NCI-H128 (cell line): Measurements from ENCODE around the gene CDC14C.
"Not testable (repeated sequence)": the region's sequence is repeated elsewhere in the genome, so short reads cannot be mapped to it uniquely, and the experiment has no call there.

Source experiments
- DNase-seq: peaks from one replicate; lab custom pipeline; 2025; ENCODE audit not compliant: unreplicated experiment; lab: John Stamatoyannopoulos, UW

CDC14C gene

GRCh38 chr7:48924433-48924832, at the start of gene CDC14C:
Gene CDC14C, plus strand, starts transcription at chr7:48924547. Its CDS starts 126 bp downstream, at chr7:48924673.
- DNase-seq = no peak

- no peak for DNase-seq
Measured at GRCh38 chr7:48875045-48875916, 49.1 kb upstream of the CDC14C start.

- no peak for DNase-seq
Measured at GRCh38 chr7:48876087-48876486, 48.3 kb upstream of the CDC14C start.

GRCh38 chr7:48880851-48881250, 43.5 kb upstream of the CDC14C start:
- no peak for DNase-seq

GRCh38 chr7:48887500-48887899, 36.8 kb upstream of the CDC14C start:
- no peak for DNase-seq

GRCh38 chr7:48894574-48894973, 29.8 kb upstream of the CDC14C start:
- no peak for DNase-seq

- DNase-seq = no peak
Measured at GRCh38 chr7:48899932-48900331, 24.4 kb upstream of the CDC14C start.

- no peak for DNase-seq
Measured at GRCh38 chr7:48901966-48902365, 22.4 kb upstream of the CDC14C start.

- DNase-seq = no peak
Measured at GRCh38 chr7:48904975-48905374, 19.4 kb upstream of the CDC14C start.

GRCh38 chr7:48905686-48906085, 18.7 kb upstream of the CDC14C start:
- not testable (repeated sequence) for DNase-seq

GRCh38 chr7:48909887-48910286, 14.5 kb upstream of the CDC14C start:
- not testable (repeated sequence) for DNase-seq

GRCh38 chr7:48931481-48931880, 7.1 kb downstream of the CDC14C start:
- DNase-seq = no peak

- no peak for DNase-seq
Measured at GRCh38 chr7:48932126-48932910, 8.0 kb downstream of the CDC14C start.

- no peak for DNase-seq
Measured at GRCh38 chr7:48933549-48934085, 9.3 kb downstream of the CDC14C start.

GRCh38 chr7:48938539-48939295, 14.4 kb downstream of the CDC14C start:
- no peak for DNase-seq

GRCh38 chr7:48943279-48943990, 19.1 kb downstream of the CDC14C start:
- DNase-seq = no peak

- DNase-seq = no peak
Measured at GRCh38 chr7:48955916-48956315, 31.6 kb downstream of the CDC14C start.

- DNase-seq = peak; percentile 66
Measured at GRCh38 chr7:48959676-48960075, 35.3 kb downstream of the CDC14C start.

GRCh38 chr7:48962821-48963505, 38.6 kb downstream of the CDC14C start:
- DNase-seq = no peak

- no peak for DNase-seq
Measured at GRCh38 chr7:48964074-48964473, 39.7 kb downstream of the CDC14C start.
